H9 (cell line): ENCODE results near the gene FHIT. TPM values are rescaled to one million over a fixed set of nuclear protein-coding genes. Genes with fewer than 3 reads are reported as not detected.

Source experiments
- DNase-seq: peaks from one replicate; pipeline ENCODE4 v3.0.0-alpha.2; 2017
- H2AFZ ChIP-seq: one replicate; pipeline ENCODE4 v1.6.1; 2013; ENCODE audit warnings: mild to moderate bottlenecking, low read length, control low read depth, moderate library complexity
- H2AK5ac ChIP-seq: 2 replicates; pipeline ENCODE4 v1.6.1; 2013; ENCODE audit warnings: low read length, control low read depth, mixed read lengths; ENCODE audit not compliant: insufficient read length
- H2BK120ac ChIP-seq: one replicate; pipeline ENCODE4 v1.6.1; 2013; ENCODE audit warnings: low read depth, mild to moderate bottlenecking, low read length, control low read depth, inconsistent platforms; ENCODE audit not compliant: poor library complexity, severe bottlenecking
- H2BK12ac ChIP-seq: 2 replicates; pipeline ENCODE4 v1.6.1; 2013; ENCODE audit warnings: low read length, control low read depth, mixed read lengths, low read depth; ENCODE audit not compliant: insufficient read length
- H2BK15ac ChIP-seq: 2 replicates; pipeline ENCODE4 v1.6.1; 2013; ENCODE audit warnings: low read depth, low read length, control low read depth
- H2BK20ac ChIP-seq: one replicate; pipeline ENCODE4 v1.6.1; 2013; ENCODE audit warnings: low read depth, mild to moderate bottlenecking, low read length, control low read depth, inconsistent platforms; ENCODE audit not compliant: poor library complexity, severe bottlenecking
- H2BK5ac ChIP-seq: 2 replicates; pipeline ENCODE4 v1.6.1; 2013; ENCODE audit warnings: low read length, control low read depth, mixed read lengths; ENCODE audit not compliant: insufficient read length
- H3K14ac ChIP-seq: 2 replicates; pipeline ENCODE4 v1.6.1; 2013; ENCODE audit warnings: low read length, control low read depth; ENCODE audit not compliant: insufficient read depth
- H3K18ac ChIP-seq: 2 replicates; pipeline ENCODE4 v1.6.1; 2013; ENCODE audit warnings: low read depth, mild to moderate bottlenecking, mixed read lengths, low read length, control low read depth; ENCODE audit not compliant: insufficient read length
- H3K23ac ChIP-seq: 2 replicates; pipeline ENCODE4 v1.6.1; 2013; ENCODE audit warnings: low read length, control low read depth, mixed read lengths, low read depth; ENCODE audit not compliant: insufficient read length
- H3K23me2 ChIP-seq: 2 replicates; pipeline ENCODE4 v1.6.1; 2013; ENCODE audit warnings: low read depth, mild to moderate bottlenecking, mixed read lengths, low read length, control low read depth; ENCODE audit not compliant: insufficient read length, poor library complexity, severe bottlenecking
- H3K27ac ChIP-seq: 2 replicates; pipeline ENCODE4 v1.5.1; 2013; ENCODE audit warnings: low read length, control low read depth, mixed read lengths, low read depth; ENCODE audit not compliant: insufficient read length
- H3K27me3 ChIP-seq: 2 replicates; pipeline ENCODE4 v1.6.1; 2013; ENCODE audit warnings: low read length, control low read depth, inconsistent platforms; ENCODE audit not compliant: insufficient read depth
- H3K4ac ChIP-seq: 2 replicates; pipeline ENCODE4 v1.6.1; 2013; ENCODE audit warnings: low read depth, mild to moderate bottlenecking, control low read depth, inconsistent platforms, low read length, moderate library complexity
- H3K4me1 ChIP-seq: 2 replicates; pipeline ENCODE4 v1.6.1; 2013; ENCODE audit warnings: low read length, control low read depth, inconsistent platforms; ENCODE audit not compliant: insufficient read depth
- H3K4me2 ChIP-seq: 2 replicates; pipeline ENCODE4 v1.6.1; 2013; ENCODE audit warnings: low read length, control low read depth, mixed read lengths; ENCODE audit not compliant: insufficient read length, insufficient read depth
- H3K56ac ChIP-seq: 2 replicates; pipeline ENCODE4 v1.6.1; 2013; ENCODE audit warnings: low read depth, mild to moderate bottlenecking, mixed read lengths, low read length, control low read depth; ENCODE audit not compliant: insufficient read length
- H3K79me1 ChIP-seq: 2 replicates; pipeline ENCODE4 v1.6.1; 2013; ENCODE audit warnings: low read depth, mild to moderate bottlenecking, moderate library complexity, low read length, control low read depth, inconsistent platforms; ENCODE audit not compliant: insufficient read depth, poor library complexity, severe bottlenecking
- H3K79me2 ChIP-seq: 2 replicates; pipeline ENCODE4 v1.6.1; 2013; ENCODE audit warnings: low read length, control low read depth, inconsistent platforms; ENCODE audit not compliant: insufficient read depth
- H3K9ac ChIP-seq: 2 replicates; pipeline ENCODE4 v1.6.1; 2013; ENCODE audit warnings: low read length, control low read depth, mixed read lengths; ENCODE audit not compliant: insufficient read length; ENCODE audit errors: extremely low read depth
- H3K9me3 ChIP-seq: one replicate; pipeline ENCODE4 v1.6.1; 2013; ENCODE audit warnings: low read depth, low read length, inconsistent platforms; ENCODE audit not compliant: control insufficient read depth
- H3T11ph ChIP-seq: one replicate; pipeline ENCODE4 v1.6.1; 2013; ENCODE audit warnings: mild to moderate bottlenecking, low read length, control low read depth, inconsistent platforms
- H4K20me1 ChIP-seq: one replicate; pipeline ENCODE4 v1.6.1; 2013; ENCODE audit not compliant: control insufficient read depth, insufficient read length, insufficient read depth
- H4K5ac ChIP-seq: 2 replicates; pipeline ENCODE4 v1.6.1; 2013; ENCODE audit warnings: low read depth, mild to moderate bottlenecking, mixed read lengths, low read length, control low read depth; ENCODE audit not compliant: insufficient read length
- H4K8ac ChIP-seq: replicated peaks from 2 replicates; pipeline ENCODE4 v1.6.1; 2013; ENCODE audit warnings: low read length, control low read depth, mixed read lengths, low read depth; ENCODE audit not compliant: insufficient read length
- H4K91ac ChIP-seq: 2 replicates; pipeline ENCODE4 v1.6.1; 2013; ENCODE audit warnings: low read depth, mild to moderate bottlenecking, moderate library complexity, mixed read lengths, low read length, control low read depth; ENCODE audit not compliant: insufficient read length
- H3K27ac Mint-ChIP-seq, 3 experiments: 2 replicates in 2 of 3; 3 replicates in 1 of 3; pipeline ENCODE4 v1.8.0; 2020 to 2021; ENCODE audit warnings: mixed read lengths in 3 of 3, mild to moderate bottlenecking in 1 of 3, moderate library complexity in 1 of 3
- H3K27me3 Mint-ChIP-seq: 2 replicates; pipeline ENCODE4 v1.8.0; 2021; ENCODE audit warnings: low read depth, mild to moderate bottlenecking, moderate library complexity, mixed read lengths
- H3K36me3 Mint-ChIP-seq, 3 experiments: 2 replicates in 2 of 3; 3 replicates in 1 of 3; pipeline ENCODE4 v1.8.0; 2020 to 2021; ENCODE audit warnings: low read depth in 3 of 3, mixed read lengths in 3 of 3; ENCODE audit not compliant: insufficient read depth in 1 of 3
- H3K4me1 Mint-ChIP-seq, 2 experiments: 2 replicates each; pipeline ENCODE4 v1.8.0; 2020; ENCODE audit warnings: mixed read lengths in 2 of 2
- H3K4me3 Mint-ChIP-seq, 2 experiments: 2 replicates in 1 of 2; 3 replicates in 1 of 2; pipeline ENCODE4 v1.8.0; 2020 to 2021; ENCODE audit warnings: mild to moderate bottlenecking in 2 of 2, mixed read lengths in 2 of 2, moderate library complexity in 1 of 2
- H3K9me3 Mint-ChIP-seq, 2 experiments: 2 replicates in 1 of 2; 3 replicates in 1 of 2; pipeline ENCODE4 v1.8.0; 2020; ENCODE audit warnings: mild to moderate bottlenecking in 2 of 2, mixed read lengths in 2 of 2, moderate library complexity in 1 of 2
- CTCF ChIP-seq: fragments of 200-600 bp; sonication (generic); conservative IDR thresholded peaks from 3 replicates; pipeline ENCODE4 v1.8.0; 2021; ENCODE audit warnings: antibody characterized with exemption, mild to moderate bottlenecking
- WGBS: extraction: QIAGEN DNeasy Blood & Tissue Kit; methylation state at CpG from one replicate; pipeline ENCODE4 v1.1.7; 2013; ENCODE audit warnings: missing lambda C conversion rate, low lambda C conversion rate, mixed read lengths; ENCODE audit not compliant: insufficient read length; ENCODE audit errors: extremely low coverage; 5-methylcytosine and 5-hydroxymethylcytosine counted together
- total RNA-seq: library from RNA; stranded (reverse); gene quantifications from 2 replicates; pipeline ENCODE4 v1.2.1, GENCODE V29; 2021

FHIT gene
- total RNA-seq, 1 experiment from 2014 or later, result 3.0 TPM

- H4K8ac ChIP-seq, result no peak overlapping the region
- no CpG with 5 or more reads among the region's 8 CpGs for WGBS
- H2BK15ac ChIP-seq, result no peak overlapping the region
- no peak for DNase-seq
- H3K4me2 ChIP-seq, result no peak overlapping the region
- no peak overlapping the region for H2BK120ac ChIP-seq
- no peaks in the 10 kb centered on the region for H3K23me2 ChIP-seq
- H2BK20ac ChIP-seq, result no peak overlapping the region
- Mint-ChIP-seq H3K4me1 (peaks cover 7 to 10% of the 10 kb centered on the region in 2 experiments), H3K4me3 (no peak overlapping the region), H3K36me3 (peaks cover 0 to 5% (median 3%) of the 10 kb centered on the region in 3 experiments; a peak in 2 of 7 replicates), H3K27ac (no peak overlapping the region), H3K27me3 (no peaks in the 10 kb centered on the region), H3K9me3 (no peaks in the 10 kb centered on the region)
- H3K4ac ChIP-seq, result no peak overlapping the region
- H3K27me3 ChIP-seq, result no peaks in the 10 kb centered on the region
- no peak overlapping the region for H2AK5ac ChIP-seq
- H3K18ac ChIP-seq, result no peak overlapping the region
- H2BK5ac ChIP-seq, result no peak overlapping the region
- H4K91ac ChIP-seq, result no peak overlapping the region
- no peaks in the 10 kb centered on the region for H3K79me1 ChIP-seq
- no peak overlapping the region for H3K56ac ChIP-seq
- no peak overlapping the region for H3K27ac ChIP-seq
- no peak overlapping the region for H4K5ac ChIP-seq
- no peaks in the 10 kb centered on the region for H3K79me2 ChIP-seq
- no peak for TF ChIP-seq CTCF
- no peak overlapping the region for H3K9ac ChIP-seq
- no peak overlapping the region for H2AFZ ChIP-seq
- H3K23ac ChIP-seq, result no peak overlapping the region
- no peak overlapping the region for H3K14ac ChIP-seq
- H3K4me1 ChIP-seq, result no peaks in the 10 kb centered on the region; the same call in 1 of the 2 replicates
- no peaks in the 10 kb centered on the region for H4K20me1 ChIP-seq
- H3K9me3 ChIP-seq, result no peaks in the 10 kb centered on the region
- H2BK12ac ChIP-seq, result no peak overlapping the region
- H3T11ph ChIP-seq, result no peak overlapping the region
Observed at GRCh38 chr3:60289341-60290121, 961.7 kb downstream of the FHIT start.
